Thyroid gland (tissue), 4 donors: ENCODE data around the gene MOV10.

Experiments used
- CTCF ChIP-seq, 6 experiments: fragments of 200-600 bp in 3 of 6; fragments of 450-650 bp in 3 of 6; sonication (generic) in 3 of 6; IDR thresholded peaks; one replicate each; pipeline ENCODE4 v1.5.1; 2016 to 2019; ENCODE audit warnings: antibody characterized with exemption in 6 of 6, mild to moderate bottlenecking in 2 of 6, inconsistent platforms in 1 of 6, moderate library complexity in 1 of 6
- POLR2A ChIP-seq, 2 donors: fragments of 450-650 bp; IDR thresholded peaks; one replicate each; pipeline ENCODE4 v1.6.1; 2017; ENCODE audit warnings: antibody characterized with exemption in 2 of 2, mild to moderate bottlenecking in 2 of 2, moderate library complexity in 1 of 2

DNA sequence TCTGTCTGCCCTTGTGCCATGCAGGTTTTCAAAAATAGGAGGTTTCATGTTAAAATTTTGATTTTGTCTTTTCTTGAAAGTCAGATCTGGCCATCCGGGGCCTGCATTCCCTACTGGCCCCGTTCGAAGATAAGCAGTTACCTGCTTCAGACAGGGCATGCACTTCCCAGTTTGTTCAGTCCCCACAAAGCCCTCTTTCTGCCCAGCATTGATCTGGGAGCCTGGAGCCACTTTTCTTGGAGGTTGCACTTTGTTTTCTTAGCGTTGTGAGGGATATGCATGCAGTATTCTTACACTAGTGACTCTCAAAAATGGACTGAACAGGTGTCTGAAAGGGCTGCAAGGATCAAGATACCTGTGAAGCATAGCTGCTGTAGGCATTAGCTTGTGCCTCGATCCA, 11.5 kb downstream of the MOV10 start:
- no peak for TF ChIP-seq CTCF (IDR thresholded peaks at IDR 0.05)
- no peak for TF ChIP-seq POLR2A (IDR thresholded peaks at IDR 0.05)
